ENCODE data around the gene GIMAP7.
"Not testable (repeated sequence)": the region's sequence is repeated elsewhere in the genome, so short reads cannot be mapped to it uniquely, and the experiment has no call there.

Gene GIMAP7

DNA sequence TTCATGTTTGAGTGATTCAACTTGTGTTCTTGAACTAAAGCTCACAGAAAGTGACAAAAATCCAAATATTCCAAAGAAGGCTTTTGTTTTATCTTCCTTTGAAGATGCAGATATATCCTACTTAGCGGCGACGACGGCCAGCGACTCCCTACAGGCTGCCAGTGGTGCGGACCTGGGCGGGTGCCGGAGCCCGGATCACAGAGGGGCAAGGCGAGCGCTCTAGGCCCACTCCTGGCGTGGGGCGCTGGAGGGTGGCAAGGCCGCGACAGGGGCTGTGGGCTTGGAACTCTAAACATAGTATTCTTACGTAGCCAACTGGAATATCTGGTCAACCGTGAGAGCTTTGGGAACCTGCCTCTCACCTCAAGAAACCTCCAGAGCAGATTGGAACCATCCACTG lies 914 bp upstream of the GIMAP7 start:
- DNase-seq (ENCODE audit: low read depth): no peak

DNA sequence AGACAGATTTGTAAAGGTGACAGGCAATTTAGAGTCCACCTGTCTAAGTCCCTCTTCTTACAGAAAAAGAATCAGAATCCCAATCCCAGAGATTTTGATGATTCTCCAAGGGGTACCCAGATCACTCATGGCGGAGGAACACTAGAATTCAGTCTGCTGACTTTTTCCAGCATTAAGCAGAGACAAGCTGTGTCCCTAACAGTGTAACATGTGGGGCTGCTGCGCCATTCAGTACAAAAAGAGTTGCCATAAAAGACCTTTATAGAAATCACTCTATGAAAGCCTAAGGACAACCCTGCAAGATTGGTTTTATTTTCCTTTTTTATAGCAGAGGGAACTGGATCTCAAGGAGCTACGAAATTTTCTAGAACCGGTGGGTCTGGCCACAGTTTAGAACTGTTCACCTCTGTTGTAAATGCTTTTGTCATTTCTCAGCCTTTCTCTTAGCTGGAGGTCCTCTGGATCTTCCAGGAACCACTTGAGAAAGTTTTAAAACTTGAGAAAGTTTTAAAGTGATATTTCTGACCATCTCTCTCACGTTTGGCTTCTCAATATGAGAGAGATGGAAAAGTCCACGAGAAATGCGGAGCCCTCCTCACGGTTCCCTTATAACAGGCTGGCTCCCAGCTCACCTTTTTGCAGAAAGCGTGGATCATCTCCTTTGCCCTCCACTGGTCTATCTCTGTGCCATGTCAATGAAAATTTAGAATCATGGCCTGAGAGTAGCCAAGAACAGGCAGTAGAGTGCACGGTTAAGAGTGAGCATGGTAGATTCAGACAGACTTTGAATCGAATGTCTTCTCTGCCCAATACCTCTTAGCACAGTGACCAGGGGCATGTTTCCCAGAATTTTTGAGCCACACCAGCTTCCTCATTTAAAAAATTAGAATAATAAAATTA lies 826 bp downstream of the GIMAP7 start:
- no peak for DNase-seq (ENCODE audit: low read depth)

DNA sequence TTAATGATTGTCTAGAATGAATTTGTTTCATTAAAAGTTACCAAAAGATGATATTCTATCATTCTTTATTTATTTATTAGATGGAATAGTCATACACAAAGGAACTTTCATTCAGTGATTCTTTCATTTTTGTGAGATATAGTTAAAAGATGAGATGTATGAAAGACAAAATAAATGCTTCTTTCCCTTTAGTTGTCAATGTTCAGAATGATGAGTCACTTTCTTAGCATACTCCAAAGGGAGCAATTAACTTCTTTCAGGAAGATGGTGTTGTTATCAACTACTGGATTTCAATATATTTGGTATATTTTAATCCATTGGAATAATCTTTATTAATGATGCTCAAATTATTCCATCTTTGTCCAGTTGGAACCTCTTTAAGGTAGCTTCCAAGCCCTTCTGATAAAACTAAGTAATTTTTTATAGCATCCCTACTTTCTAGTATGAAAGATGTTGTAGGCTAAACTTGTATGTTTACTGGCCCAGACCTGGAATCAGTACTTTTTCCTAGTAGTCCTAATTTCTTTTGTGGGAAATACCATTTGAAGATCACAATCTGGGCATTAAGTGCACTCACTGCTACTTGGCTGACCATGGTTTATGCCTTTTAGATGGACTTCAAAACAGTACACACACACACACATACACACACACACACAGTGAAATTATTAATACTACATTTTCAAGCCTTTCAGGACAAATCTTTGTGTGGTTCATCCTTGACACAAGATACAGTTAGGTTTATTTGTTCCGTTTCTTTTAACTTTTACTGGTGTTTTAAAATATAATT lies 2.5 kb downstream of the GIMAP7 start:
- no peak for DNase-seq (ENCODE audit: low read depth)

DNA sequence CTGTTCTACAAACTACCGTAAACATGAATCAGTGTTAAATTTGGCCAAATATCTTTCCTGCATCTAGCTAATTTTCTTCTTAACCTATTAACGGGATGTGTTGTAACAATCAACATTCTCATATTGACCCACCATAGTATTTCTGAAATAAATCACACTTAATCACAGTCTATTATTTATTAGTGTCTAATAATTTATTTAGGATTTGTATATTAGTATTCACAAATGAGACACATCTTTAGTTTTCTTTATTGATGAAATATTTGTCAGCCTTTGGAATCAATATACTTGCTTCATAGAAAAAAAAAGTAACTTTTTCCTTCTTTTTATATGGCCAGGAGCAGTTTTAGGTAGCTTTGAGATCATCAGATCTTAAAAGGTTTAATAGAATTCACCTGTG lies 4.6 kb downstream of the GIMAP7 start:
- DNase-seq (ENCODE audit: low read depth): no peak

DNA sequence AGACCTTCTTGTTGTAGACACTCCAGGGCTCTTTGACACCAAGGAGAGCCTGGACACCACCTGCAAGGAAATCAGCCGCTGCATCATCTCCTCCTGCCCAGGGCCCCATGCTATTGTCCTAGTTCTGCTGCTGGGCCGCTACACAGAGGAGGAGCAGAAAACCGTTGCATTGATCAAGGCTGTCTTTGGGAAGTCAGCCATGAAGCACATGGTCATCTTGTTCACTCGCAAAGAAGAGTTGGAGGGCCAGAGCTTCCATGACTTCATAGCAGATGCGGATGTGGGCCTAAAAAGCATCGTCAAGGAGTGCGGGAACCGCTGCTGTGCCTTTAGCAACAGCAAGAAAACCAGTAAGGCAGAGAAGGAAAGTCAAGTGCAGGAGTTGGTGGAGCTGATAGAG lies 5.5 kb downstream of the GIMAP7 start:
- DNase-seq (ENCODE audit: low read depth): no peak

DNA sequence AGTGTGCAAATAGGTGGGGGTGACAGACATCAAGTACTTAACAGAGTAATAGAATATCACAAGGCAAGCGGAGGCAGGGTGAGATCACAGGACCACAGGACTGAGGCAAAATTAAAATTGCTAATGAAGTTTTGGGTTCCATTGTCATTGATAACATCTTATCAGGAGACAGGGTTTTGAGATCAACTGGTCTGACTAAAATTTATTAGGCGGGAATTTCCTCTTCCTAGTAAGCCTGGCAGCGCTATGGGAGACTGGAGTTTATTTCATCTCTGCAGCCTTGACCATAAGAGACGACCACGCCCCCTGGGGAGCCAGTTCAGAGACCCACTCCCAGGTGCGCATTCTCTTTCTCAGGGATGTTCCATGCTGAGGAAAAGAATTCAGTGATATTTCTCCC lies 8.3 kb downstream of the GIMAP7 start:
- not testable (repeated sequence) for DNase-seq (ENCODE audit: low read depth)

DNA sequence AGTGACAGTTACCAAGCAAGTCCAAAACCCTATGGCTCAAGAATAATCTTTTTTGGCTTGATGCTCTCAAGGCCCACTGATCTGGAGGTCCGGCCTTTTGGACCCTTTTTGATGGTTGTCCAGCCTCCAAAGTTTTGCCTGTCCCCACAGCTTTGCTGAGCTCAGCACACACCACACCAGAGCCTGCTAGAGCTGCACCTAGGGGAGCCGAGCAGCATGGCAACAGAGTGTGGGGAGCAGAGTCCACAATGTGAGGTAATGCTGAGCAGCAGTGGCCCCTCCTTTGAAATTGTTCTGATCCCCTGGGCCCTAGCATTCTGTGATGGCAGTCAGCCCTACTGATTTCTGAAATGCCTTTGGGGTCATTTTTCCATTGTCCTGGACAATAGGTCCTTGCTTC lies 9.3 kb downstream of the GIMAP7 start:
- no peak for DNase-seq (ENCODE audit: low read depth)

DNA sequence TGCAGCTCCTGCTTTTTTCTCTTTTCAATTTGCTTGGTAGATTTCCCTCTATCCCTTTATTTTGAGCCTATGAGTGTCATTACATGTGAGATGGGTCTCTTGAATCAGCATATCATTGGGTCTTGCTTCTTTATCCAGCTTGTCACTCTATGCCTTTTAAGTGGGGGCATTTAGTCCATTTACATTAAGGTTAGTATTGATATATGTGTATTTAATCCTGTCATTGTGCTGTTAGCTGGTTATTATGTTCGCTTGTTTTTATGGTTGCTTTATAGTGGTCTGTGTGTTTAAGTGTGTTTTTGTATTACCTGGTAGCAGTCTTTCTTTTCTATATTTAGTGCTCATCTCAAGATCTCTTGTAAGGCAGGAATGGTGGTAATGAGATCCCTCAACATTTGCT lies 17.0 kb downstream of the GIMAP7 start:
- DNase-seq (ENCODE audit: low read depth): no peak

DNA sequence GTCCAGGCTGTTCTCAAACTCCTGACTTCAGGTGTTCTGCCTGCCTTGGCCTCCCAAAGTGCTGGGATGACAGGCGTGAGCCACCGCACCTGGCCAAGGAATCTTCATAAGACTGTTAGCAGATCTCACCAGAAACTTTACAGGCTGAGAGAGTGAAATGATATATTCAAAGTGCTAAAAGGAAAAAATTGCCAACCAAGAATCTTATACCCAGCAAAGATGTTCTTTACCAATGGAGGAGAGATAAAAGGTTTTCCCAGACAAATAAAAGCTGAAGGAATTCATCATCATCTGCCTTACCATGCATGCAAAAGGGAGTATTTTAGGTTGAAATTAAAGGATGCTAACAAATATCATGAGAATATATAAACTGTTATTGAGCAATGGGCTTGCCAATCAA lies 23.6 kb downstream of the GIMAP7 start:
- DNase-seq (ENCODE audit: low read depth): no peak

DNA sequence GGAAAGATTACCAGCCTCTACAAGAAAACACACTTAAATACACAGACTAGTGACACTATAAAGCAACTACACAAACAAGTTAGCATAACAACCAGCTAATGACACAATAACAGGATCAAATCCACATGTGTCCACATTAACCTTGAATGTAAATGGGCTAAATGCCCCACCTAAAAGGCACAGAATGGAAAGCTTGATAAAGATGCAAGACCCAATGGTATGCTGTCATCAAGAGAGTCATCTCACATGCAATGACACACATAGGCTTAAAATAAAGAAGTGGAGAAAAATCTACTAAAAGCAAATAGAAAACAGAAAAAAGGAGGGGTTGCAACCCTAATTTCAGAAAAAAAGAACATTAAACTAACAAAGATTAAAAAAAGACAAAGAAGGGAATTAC lies 38.5 kb downstream of the GIMAP7 start:
- no peak for DNase-seq (ENCODE audit: low read depth)

DNA sequence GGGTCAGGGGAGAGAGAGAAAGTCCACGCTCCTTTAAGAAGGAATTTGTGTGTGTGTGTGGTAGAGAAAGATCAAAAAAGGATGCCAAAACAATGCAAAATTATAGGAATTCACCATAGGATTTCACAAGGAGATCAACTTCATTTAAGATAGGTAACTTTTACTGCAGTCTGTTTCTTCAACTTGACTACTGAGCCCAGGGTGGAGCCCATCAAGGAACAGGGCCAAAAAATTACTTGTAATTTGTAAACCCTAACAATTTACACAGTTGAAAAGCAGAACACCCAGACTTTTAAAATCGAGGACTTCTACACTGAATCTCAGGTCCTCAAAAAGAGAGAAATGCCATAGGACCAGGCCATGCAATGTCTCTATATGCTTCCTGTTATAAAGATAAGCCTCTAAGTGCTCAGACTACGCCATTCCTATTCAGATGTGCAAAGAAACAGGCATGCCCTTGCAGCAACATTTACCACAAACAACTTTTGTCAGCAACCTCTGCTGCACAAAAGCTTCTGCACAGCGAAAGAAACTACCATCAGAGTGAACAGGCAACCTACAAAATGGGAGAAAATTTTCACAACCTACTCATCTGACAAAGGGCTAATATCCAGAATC lies 42.0 kb downstream of the GIMAP7 start:
- DNase-seq (ENCODE audit: low read depth): no peak

DNA sequence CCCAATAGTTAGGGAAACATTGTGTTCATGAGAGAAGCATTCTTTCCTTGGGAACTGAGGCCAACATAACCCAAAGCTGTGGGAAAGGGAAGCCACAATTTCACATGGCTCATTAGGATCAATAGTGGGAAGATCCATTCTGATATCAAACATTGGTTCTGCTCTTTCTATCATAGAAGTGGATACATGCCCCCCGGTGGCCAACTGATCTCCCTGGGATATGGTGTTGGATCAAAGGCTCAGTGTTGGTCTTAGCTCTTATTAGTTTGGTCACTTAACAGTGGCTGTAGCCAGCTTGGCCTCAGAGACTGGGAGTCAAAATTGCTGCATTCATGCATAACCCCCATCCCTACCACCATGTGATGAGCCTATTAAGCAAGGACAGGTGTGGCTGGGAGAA lies 45.8 kb downstream of the GIMAP7 start:
- no peak for DNase-seq (ENCODE audit: low read depth)

DNA sequence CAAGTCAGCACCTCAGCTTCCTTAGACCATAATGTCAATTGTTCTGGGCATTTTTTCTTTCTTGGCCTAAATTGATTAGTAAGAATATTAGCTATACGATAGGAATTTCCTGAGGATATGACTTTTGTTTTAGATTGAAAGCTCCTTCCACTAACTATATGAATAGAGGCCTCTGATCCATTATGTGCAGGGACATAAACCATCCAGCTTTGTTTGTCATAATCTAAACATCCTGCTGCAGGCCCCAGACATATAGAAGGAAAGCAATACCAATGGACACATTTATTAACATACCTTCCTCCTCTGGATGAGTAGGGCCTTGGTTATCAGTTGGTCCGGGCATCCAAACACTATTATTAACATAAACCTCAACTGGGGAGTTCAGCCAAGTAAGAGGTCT lies 48.2 kb downstream of the GIMAP7 start:
- no peak for DNase-seq (ENCODE audit: low read depth)

DNA sequence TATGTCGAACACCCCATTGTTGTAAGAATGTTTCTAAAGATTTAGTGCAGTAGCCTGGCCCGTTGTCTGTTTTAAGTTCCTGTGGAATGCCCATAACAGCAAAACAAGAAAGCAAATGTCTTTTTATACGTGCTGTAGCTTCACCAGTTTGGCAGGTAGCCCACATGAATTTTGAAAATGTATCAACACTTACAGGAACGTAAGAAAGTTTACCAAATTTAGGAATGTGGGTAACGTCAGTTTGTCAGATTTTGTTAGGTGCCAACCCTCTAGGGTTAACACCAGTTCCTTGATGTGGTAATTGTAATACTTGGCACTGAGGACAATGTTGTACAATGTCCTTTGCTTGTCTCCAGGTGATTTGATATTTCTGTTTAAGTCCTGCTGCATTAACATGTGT lies 49.3 kb downstream of the GIMAP7 start:
- no peak for DNase-seq (ENCODE audit: low read depth)

DNA sequence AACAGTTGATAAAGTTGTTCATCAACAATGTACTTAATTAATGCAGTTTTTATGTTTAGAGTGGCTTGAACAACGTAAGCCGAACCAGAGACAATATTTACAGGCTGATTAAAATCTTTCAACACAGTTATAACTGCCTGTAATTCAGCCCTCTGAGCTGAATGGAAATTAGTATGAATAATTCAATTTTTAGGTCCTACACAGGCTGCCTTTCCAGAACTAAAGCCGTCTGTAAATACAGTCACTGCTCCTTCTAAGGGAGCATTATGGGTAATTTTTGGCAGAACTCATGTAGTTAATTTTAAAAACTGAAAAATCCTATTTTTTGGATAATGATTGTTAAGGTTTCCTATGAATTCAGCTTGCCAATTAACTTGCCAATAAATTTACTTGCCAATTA lies 49.9 kb downstream of the GIMAP7 start:
- no peak for DNase-seq (ENCODE audit: low read depth)

DNA sequence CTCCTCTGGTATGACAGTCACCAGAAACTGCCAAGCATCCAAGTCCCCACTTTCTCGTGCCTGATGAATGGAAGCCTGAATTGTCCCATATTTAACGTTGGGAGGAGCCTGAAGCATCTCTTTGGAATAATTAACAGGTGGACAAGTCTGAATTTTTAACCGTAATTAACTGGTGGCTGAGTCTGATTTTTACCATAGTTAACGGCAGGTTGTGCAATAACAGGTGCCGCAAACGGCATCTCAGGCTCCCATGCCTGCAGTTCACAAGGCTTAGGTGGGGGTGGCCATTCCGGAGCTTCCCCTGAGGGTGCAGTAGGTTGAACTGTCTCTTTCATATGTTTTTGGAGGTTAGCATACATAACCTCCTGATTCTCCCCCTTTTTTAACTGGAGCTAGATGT lies 50.6 kb downstream of the GIMAP7 start:
- DNase-seq (ENCODE audit: low read depth): no peak

DNA sequence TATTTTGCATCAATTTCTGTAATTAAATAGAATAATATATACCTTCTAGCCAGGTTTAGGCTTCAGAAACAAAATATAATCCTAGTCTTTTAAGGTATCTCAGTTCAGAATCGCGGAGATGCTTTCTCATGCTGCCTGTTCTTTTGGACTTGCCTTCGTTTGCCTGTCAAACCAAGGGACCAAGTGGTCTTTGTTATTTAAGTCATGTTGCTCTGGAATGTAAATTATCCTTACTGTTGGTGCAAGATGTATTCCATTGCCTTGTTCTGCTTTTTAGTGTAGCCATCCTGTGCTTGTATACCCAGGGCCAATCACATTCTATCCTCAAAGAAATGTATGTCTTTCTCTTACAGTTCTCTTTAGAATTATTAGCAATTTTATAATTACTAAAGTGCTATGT lies 51.5 kb downstream of the GIMAP7 start:
- no peak for DNase-seq (ENCODE audit: low read depth)

DNA sequence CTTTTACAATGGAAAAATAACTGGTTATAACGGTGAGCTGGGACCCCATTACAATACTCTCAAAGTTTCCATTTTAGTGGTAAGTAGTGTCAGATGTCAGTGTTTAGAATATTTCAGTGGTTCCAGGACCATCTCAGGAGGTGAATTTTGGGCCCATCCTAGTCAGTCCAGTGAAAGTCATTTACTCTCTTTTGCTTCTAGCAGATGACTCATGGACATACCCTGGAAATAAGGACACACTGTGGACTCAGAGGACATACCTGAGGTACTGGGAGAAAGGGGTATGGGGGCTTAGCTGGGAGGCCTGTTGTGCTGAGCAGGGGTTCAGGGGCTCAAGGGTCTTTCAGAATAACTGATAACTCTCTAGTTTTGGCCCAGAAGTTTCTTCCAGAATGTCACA lies 51.9 kb downstream of the GIMAP7 start:
- no peak for DNase-seq (ENCODE audit: low read depth)

DNA sequence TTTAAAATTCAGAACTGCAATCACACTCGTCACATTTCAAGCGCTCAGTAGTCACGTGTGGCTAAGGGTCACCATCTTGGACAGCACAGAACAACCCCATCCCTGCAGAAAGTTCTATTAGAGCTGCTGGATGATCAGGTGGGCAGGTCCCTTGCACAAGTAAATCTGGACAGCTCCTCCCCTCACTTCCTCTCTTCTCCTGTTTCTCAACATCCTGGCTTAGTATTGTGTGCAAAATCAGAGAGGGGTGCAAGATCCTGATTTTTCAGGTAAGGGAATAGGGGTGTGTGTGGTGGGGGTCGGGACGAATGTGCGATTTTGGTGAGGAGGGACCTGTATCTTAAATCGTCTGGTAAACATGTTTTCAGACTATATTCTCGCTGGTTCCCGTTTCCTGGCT lies 52.5 kb downstream of the GIMAP7 start, which contains the start of gene GIMAP4:
GIMAP4 (plus strand) TSS at position 222 of the 400 bp plus-strand sequence. CDS start 2,512 bp downstream, outside the sequence.
- no peak for DNase-seq (ENCODE audit: low read depth)

DNA sequence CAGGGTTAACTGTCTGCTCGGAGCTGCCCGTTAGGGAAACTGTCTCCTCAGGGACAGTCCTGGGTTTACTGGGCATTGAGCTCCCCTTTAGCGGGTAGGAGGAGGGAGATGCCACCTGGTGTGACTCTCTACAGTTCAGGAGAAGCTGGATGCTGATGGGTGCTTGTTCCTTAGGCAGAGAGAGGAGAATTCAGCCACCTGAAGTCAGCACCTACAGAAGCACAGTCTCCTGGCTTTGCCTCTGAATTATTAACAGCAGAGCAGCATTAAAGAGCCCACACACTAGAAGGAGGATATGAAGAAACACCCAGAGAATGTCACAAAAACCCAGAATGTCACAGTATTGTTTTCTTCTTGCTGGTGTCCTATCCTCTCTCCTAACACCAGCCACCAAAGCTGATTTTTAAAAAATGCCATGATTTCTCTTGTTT lies 53.2 kb downstream of the GIMAP7 start:
- DNase-seq (ENCODE audit: low read depth): no peak

DNA sequence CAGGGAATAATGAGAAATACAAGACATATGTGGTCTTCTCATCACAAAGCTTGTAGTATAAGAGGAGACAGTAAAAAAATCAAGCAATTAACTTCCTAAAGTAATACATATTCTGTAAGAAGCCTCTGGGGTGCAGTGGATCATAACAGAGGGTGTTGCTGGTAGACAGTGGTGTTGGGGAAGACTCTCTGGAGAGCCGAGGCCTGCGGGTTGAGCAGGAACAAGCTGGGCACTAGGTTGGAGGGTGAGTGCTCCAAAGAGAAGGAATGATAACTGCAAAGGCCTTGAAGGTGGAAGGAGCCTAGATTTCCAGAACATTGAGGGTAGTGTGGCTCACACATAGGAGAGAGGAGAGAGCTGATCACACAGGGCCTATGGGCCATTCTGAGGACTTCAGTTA lies 54.0 kb downstream of the GIMAP7 start:
- no peak for DNase-seq (ENCODE audit: low read depth)

DNA sequence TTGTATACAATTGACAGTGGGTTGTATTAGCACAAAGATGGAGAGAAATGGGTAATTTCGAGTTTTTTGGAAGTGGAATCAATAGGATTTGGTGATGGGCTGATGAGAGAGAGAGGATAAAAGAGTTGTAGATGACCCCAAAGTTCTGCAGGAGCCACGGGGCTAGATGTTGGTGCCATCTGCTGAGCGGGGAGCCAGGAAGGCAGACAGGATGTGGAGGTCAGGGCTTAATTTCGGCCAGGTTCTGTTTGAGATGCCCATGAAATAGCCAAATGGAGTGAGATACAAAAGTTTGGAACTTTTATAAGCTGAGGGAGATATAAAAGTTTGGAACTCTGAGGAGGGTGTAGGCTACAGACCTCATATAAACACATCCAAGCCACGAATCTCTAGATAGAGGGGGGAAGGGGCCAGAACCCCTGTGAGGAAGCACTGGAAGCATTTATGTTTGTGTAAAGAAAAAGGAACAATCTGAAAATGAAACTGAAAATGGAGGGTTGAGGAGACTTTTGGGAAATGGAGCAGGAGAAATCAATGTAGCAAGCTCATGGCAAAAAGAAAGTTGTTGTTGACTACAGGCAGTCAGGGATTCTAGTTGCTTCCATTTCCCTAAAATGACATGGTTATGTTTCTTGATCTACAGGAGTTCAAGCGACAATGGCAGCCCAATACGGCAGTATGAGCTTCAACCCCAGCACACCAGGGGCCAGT lies 54.7 kb downstream of the GIMAP7 start:
- DNase-seq (ENCODE audit: low read depth): no peak
